GM10248 (cell line): ENCODE measurements around the gene SYTL5.

Experiments
- CTCF ChIA-PET: fragments of 300-600 bp; sonication (Branson Sonifier 250); formaldehyde crosslinking; extraction: SDS; loops from one replicate; lab custom pipeline; 2021; ENCODE audit warnings: antibody characterized with exemption; lab: Yijun Ruan, JAX
- POLR2A ChIA-PET: fragments of 350-650 bp; sonication (Branson Sonifier 250); formaldehyde crosslinking; extraction: SDS; loops from one replicate; lab custom pipeline; 2020; ENCODE audit warnings: antibody characterized with exemption; lab: Yijun Ruan, JAX
- DNase-seq: peaks from one replicate; pipeline ENCODE4 v3.0.0; 2012; ENCODE audit errors: extremely low spot score
- TF ChIP-seq, protein P1 (sequence below): IDR thresholded peaks from 2 replicates; pipeline ENCODE4 v1.5.1; 2012; ENCODE audit warnings: mild to moderate bottlenecking, low read depth; ENCODE audit errors: extremely low read depth, missing control alignments, control extremely low read depth

The SYTL5 gene

GRCh38 chrX:38081909-38082308, 75.6 kb downstream of the SYTL5 start:
- TF ChIP-seq, protein P1, sequence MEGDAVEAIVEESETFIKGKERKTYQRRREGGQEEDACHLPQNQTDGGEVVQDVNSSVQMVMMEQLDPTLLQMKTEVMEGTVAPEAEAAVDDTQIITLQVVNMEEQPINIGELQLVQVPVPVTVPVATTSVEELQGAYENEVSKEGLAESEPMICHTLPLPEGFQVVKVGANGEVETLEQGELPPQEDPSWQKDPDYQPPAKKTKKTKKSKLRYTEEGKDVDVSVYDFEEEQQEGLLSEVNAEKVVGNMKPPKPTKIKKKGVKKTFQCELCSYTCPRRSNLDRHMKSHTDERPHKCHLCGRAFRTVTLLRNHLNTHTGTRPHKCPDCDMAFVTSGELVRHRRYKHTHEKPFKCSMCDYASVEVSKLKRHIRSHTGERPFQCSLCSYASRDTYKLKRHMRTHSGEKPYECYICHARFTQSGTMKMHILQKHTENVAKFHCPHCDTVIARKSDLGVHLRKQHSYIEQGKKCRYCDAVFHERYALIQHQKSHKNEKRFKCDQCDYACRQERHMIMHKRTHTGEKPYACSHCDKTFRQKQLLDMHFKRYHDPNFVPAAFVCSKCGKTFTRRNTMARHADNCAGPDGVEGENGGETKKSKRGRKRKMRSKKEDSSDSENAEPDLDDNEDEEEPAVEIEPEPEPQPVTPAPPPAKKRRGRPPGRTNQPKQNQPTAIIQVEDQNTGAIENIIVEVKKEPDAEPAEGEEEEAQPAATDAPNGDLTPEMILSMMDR = no peak
- ChIA-PET CTCF (no interaction called here), POLR2A (no interaction called here)
- DNase-seq = no peak

DNA sequence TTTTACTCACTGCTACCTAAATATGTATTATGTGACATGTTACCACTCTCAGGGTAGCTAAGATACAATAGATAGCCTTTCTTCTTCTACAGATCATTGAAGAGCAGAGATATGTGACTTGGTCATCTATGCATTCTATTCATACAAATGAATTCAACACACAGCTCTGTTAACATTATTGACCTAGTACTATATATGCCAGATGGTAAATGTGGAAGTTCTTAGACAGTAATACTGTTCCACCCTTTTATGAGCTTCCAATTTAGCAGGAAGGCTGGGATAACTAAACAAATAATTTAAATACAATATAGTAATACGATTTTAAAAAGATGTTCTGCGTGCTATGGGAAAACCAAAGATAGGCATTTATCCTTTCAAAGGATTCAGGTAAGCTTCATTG, 76.0 kb downstream of the SYTL5 start:
- CTCF ChIA-PET = no interaction called here
- TF ChIP-seq, protein P1 = no peak
- POLR2A ChIA-PET = no interaction called here
- no peak for DNase-seq

DNA sequence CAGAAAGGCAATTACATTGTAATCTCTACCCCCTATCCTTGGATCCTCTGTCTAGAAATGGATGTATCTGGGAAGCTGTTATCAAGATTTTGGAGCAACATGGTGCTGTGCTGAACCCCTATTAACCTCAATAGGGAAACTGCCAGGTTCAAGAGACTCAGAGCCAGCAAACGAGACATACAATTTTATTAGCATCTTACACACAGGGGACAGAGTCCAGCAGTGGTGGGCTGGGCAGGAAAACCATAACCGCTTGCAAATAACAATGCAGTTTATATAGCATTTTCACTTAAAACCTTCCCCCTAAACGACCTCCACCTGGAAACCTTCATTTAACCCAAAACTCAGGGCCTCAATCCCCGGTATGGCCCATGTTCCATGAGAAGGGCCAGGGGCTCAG, 79.5 kb downstream of the SYTL5 start:
- CTCF ChIA-PET = interaction anchor here (0.6 kb wide), 1 partner anchor 8 kb away, joined by 3 read pairs; no protein-coding TSS in a partner anchor
- no peak for DNase-seq
- POLR2A ChIA-PET = no interaction called here
- TF ChIP-seq, protein P1 = no peak

GRCh38 chrX:38086451-38087215, 80.3 kb downstream of the SYTL5 start:
- ChIA-PET POLR2A (no interaction called here), CTCF (interaction anchor here (0.6 kb wide), 1 partner anchor 9 kb away, joined by 3 read pairs; no protein-coding TSS in a partner anchor)
- no peak for DNase-seq
- TF ChIP-seq, protein P1 = no peak

DNA sequence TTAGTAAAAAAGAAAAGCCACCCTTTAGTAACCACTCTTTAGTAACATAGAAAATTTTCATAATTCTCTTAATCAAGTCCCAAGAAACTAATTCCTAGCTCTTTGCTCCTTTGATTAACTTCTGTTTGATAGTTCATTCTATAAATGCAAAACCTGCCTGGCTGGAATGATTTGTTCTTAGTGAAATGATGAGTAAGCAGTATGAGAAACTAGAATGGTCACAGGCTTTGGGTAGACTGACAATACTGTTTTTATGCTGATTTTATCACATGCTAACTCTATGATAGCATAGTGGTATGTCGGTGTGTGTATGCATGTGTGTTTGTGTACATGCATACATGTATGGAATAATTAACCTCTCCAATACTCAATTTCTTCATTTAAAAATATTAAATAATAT, 81.2 kb downstream of the SYTL5 start:
- no peak for DNase-seq
- TF ChIP-seq, protein P1 = no peak
- CTCF ChIA-PET = interaction anchor here (1.1 kb wide), 1 partner anchor 13 kb away, joined by 3 read pairs; no protein-coding TSS in a partner anchor
- POLR2A ChIA-PET = no interaction called here

- TF ChIP-seq, protein P1 = no peak
- ChIA-PET POLR2A (no interaction called here), CTCF (no interaction called here)
- DNase-seq = no peak
Measured at GRCh38 chrX:38089173-38089982, 83.0 kb downstream of the SYTL5 start.
